CD4-positive, alpha-beta T cell treated with Interleukin-17A for 1 hour (primary cell): ENCODE measurements around the gene SLC27A1.
"Not testable (repeated sequence)": the region's sequence is repeated elsewhere in the genome, so short reads cannot be mapped to it uniquely, and the experiment has no call there.

Experiments used
- DNase-seq: peaks from one replicate; pipeline ENCODE4 v3.0.0-alpha.2; 2020

The SLC27A1 gene

DNA sequence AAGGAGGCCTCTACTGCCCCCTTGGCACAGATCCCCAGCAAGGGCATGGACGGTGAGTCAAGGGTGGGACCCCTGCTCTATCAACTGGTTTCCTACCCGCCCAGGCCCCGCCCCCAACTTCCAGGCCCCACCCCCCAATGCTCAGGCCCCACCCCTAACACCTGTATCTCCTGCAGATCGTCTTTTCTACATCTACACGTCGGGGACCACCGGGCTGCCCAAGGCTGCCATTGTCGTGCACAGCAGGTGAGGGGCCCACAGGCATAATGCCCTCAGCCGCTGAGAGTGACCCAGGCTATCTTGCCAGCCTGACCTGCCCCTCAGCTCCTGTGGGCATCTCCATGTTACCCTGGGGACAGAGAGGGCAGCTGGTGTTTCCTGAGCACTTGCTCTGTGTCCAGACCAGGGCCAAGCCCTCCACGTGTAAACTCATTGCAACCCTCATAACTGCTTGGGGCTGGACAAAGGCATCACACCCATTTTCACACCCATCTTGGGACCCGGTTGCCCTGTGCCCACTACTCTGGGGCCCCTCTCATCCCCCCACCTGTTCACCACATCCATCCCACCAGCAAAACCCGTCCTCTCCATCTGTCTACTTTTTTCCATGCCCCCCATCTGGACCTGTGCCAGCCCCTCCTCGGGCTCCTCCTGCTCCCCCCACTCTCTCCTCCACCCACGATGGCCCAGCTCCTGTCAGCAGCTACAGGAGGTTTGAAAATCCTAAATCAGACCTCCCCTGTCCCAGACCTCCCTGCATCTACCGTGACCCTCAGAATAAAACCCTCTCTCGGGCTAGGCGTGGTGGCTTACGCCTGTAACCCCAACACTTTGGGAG, 17.2 kb downstream of the SLC27A1 start:
- DNase-seq: no peak

GRCh38 chr19:17488593-17489391, 18.5 kb downstream of the SLC27A1 start:
- DNase-seq: peak; percentile 87

DNA sequence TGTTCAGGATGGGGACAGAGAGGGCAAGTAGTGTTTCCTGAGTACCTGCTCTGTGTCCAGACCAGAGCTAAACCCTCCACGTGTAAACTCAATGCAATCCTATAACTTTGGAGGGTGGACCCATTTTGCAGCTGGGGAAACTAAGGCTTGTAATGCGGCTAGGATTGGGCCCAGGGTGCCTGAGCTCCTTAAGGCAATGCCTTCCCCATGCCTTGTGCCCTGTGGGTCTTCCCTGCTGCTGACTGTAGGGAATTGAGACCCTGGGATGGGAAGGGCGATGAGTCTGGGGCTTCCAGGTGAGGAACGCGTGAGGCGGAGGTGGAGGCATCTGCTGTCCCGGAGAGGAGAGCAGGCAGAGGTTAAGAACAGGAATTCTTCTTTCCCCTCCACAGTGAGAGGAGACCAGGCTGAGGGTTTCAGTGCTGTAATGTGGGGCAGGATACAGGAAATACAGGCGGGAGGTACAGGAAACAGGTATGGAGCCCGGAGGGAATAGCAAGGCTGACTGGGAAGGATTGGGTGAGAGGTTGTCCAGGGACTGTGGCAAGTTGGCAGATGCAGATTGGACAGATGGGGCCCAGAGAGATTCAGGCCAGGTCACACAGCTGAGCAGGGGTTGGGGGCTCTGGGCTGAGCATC, 19.2 kb downstream of the SLC27A1 start:
- DNase-seq: no peak

DNA sequence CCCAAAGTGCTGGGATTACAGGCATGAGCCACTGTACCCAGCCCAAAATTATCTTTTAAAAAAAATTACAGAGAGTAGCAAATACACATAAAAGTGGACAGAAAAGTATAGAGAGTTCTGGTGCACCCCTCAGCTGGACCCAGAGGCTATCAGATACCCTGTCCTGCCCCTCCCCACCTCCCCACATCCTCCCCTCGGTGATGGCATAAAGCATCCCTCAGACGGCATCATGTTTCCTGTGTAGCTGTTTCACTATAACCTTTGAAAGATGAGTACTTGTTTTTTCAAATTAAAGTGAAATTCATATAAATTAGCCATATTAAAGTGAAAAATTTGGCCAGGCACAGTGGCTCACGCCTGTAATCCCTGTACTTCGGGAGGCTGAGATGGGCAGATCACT, 20.1 kb downstream of the SLC27A1 start:
- DNase-seq: peak; percentile 60

DNA sequence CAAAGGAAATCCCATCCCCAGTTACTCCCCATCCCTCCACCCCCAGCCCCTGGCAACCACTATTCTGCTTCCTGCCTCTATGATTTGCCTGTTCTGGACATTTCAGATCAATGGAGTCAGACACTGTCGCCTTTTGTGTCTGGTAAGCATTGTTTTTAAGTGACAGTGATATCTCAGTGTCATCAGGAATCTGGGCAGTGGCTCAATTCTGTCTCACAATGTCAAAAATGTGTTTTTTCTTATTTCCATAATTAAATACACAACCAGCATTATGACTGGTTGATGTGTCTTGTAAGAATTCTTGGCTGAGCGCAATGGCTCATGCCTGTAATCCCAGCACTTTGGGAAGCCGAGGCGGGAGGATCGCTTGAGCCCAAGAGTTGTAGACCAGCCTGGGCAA, 21.0 kb downstream of the SLC27A1 start:
- DNase-seq: no peak

GRCh38 chr19:17495639-17496296, 25.4 kb downstream of the SLC27A1 start:
- DNase-seq: no peak

GRCh38 chr19:17496337-17496997, 26.1 kb downstream of the SLC27A1 start:
- peak; percentile 84 for DNase-seq

- no peak for DNase-seq
These were observed 26.9 kb downstream of the SLC27A1 start for GRCh38 chr19:17497149-17497798.

- not testable (repeated sequence) for DNase-seq
These were observed 28.7 kb downstream of the SLC27A1 start for GRCh38 chr19:17499025-17499424.

GRCh38 chr19:17499648-17500446, 29.5 kb downstream of the SLC27A1 start:
- no peak for DNase-seq

DNA sequence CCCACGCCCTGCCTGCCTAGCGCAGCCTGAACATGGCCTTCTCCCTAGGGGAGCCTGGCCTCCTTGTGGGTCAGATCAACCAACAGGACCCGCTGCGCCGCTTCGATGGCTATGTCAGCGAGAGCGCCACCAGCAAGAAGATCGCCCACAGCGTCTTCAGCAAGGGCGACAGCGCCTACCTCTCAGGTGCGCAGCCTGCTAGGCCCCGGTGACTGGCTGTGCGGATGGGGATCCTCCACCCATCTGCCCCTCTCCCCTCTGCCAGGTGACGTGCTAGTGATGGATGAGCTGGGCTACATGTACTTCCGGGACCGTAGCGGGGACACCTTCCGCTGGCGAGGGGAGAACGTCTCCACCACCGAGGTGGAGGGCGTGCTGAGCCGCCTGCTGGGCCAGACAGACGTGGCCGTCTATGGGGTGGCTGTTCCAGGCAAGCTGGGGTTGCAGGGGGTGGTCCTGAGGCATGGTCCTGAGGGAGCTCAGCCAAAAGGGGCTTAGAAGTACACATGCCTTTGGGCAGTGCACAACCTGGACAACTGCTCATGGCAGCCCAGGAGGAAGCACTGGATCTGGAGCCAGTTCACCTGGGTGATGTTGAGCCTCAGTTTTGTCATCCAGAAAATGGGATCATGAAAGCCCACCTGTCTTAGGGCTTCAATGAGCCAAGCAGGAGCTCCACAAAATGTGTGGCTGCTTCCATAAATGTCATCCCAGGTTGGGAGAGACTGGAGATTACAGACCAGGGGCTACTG, 30.3 kb downstream of the SLC27A1 start:
- DNase-seq: no peak

DNA sequence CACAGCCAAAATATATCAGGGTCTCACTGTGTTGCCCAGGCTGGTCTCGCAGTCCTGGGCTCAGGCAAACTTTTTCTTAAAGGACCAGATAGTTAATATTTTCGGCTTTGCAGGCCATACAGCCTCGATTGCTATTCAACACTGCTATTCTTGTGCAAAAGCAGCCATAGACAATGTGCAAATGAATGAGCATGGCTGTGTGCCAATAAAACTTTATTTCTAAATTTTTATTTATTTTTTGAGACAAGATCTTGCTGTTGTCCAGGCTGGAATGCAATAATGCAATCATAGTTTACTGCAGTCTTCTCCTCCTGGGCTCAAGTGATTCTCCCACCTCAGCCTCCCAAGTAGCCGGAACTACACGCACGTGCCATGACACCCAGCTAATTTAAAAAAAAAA, 32.9 kb downstream of the SLC27A1 start:
- DNase-seq: no peak

GRCh38 chr19:17504030-17504429, 33.7 kb downstream of the SLC27A1 start:
- no peak for DNase-seq

- no peak for DNase-seq
These were observed 34.1 kb downstream of the SLC27A1 start for GRCh38 chr19:17504456-17504855.

- no peak for DNase-seq
These were observed 34.9 kb downstream of the SLC27A1 start for GRCh38 chr19:17505223-17505622.

DNA sequence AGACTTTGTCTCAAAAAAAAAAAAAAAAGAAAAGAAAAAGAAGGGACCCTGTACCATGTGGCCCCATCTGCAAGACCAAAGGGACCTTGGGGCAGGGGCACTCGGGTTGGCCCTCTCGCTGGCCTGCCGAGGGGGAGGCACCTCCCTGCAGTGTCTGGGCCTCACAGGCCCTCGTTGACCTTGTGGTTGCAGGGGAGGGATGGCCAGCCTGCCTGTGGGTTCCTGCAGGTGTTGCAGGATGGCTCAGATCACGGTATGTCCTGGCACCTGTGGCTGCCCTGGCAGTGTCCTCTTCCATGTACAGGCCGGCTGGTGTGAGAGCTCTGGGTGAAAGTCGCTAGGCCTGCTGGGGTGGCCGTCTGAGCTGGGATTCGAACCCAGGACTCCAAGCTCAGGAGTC, 36.4 kb downstream of the SLC27A1 start:
- no peak for DNase-seq

GRCh38 chr19:17508558-17508933, 38.2 kb downstream of the SLC27A1 start:
- not testable (repeated sequence) for DNase-seq

- DNase-seq: no peak
These were observed 40.1 kb downstream of the SLC27A1 start for GRCh38 chr19:17510220-17510993.
